ENCODE measurements around the gene ST6GAL2.

ST6GAL2 gene

DNA sequence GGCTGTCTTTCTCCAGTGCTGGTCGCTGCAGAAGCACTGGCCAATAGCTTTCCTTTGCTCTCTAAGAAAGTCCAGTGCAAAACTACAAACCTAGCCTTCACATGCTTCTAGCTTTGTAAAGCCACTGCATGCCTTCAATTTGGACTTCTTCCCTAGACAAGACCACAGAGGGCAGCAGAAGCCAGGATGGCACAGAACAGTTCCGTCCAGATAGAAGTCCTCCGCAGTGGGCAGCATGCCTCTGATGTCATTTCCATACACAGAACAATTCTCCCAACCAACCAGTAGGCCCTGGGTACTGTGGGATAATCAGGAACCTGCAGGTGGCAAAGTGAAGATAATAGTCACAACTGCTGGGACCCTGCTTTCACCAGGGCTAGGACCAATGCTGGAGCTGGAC, 3.3 kb downstream of the ST6GAL2 start:
- H3K27ac ChIP-seq (ENCODE audit: insufficient read depth in 1 of 2, low read depth in 1 of 2, low read length in 2 of 2, poor library complexity in 1 of 2, severe bottlenecking in 2 of 2), result no peak overlapping the region
- H3K36me3 ChIP-seq (ENCODE audit: control insufficient read depth in 4 of 4, insufficient read depth in 4 of 4, low read length in 3 of 4), result no peaks in the 10 kb centered on the region
- no peaks in the 10 kb centered on the region for H3K9me3 ChIP-seq (ENCODE audit: control extremely low read depth in 1 of 5, control insufficient read depth in 4 of 5, insufficient read depth in 2 of 5, low read depth in 1 of 5, low read length in 4 of 5)
- H3K27me3 ChIP-seq (replicated peaks in 2 of 5; ENCODE audit: control insufficient read depth in 4 of 5, insufficient read depth in 5 of 5, low read length in 4 of 5), result peaks cover 0 to 24% (median 4%) of the 10 kb centered on the region in 5 experiments
- peaks cover 2 to 28% (median 19%) of the 10 kb centered on the region in 4 experiments for H3K4me1 ChIP-seq (ENCODE audit: control extremely low read depth in 1 of 4, control insufficient read depth in 4 of 4, insufficient read depth in 4 of 4, low read length in 3 of 4)
- ChIA-PET POLR2A (interaction anchor here (0.5 kb wide), 1 partner anchor 245 kb away, joined by 4 read pairs; no protein-coding TSS in a partner anchor), CTCF (interaction anchor here (1.0 to 1.3 kb wide), 2 partner anchors 13 to 18 kb away, joined by 3 read pairs; no protein-coding TSS in a partner anchor)
- 76% methylated on average over 2 of the region's 3 CpGs for WGBS (ENCODE audit: insufficient coverage)
- peak; percentile 40 to 59 (median 50) for DNase-seq
- peak overlapping the region in 1 of 7 experiments; percentile 37 for H3K4me3 ChIP-seq (ENCODE audit: control insufficient read depth in 1 of 7, extremely low read depth in 1 of 7, insufficient read depth in 4 of 7, low read depth in 2 of 7, low read length in 6 of 7)

DNA sequence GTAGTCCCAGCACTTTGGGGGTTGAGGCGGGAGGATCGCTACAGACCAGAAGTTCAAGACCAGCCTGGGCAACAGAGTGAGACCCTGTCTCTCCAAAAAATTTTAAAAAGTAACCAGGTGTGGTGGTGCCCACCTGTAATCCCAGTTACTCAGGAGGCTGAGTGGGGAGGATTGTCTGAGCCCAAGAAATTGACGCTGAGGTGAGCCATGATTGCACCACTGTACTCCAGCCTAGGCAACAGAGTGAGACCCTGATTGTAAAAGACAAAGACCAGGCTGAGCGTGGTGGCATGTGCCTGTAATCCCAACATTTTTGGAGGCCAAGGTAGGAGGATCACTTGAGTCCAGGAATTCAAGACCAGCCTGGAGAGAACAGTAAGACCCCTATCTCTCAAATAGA, 7.8 kb downstream of the ST6GAL2 start:
- Histone ChIP-seq H3K27ac (ENCODE audit: insufficient read depth in 1 of 2, low read depth in 1 of 2, low read length in 2 of 2, poor library complexity in 1 of 2, severe bottlenecking in 2 of 2) (no peak overlapping the region), H3K36me3 (ENCODE audit: control insufficient read depth in 4 of 4, insufficient read depth in 4 of 4, low read length in 3 of 4) (no peaks in the 10 kb centered on the region), H3K4me1 (ENCODE audit: control extremely low read depth in 1 of 4, control insufficient read depth in 4 of 4, insufficient read depth in 4 of 4, low read length in 3 of 4) (peaks cover 0 to 14% (median 3%) of the 10 kb centered on the region in 4 experiments), H3K4me3 (ENCODE audit: control insufficient read depth in 1 of 7, extremely low read depth in 1 of 7, insufficient read depth in 4 of 7, low read depth in 2 of 7, low read length in 6 of 7) (no peak overlapping the region), H3K9me3 (ENCODE audit: control extremely low read depth in 1 of 5, control insufficient read depth in 4 of 5, insufficient read depth in 2 of 5, low read depth in 1 of 5, low read length in 4 of 5) (no peaks in the 10 kb centered on the region), H3K27me3 (replicated peaks in 2 of 5; ENCODE audit: control insufficient read depth in 4 of 5, insufficient read depth in 5 of 5, low read length in 4 of 5) (peaks cover 0 to 7% (median 0%) of the 10 kb centered on the region in 5 experiments)
- CTCF ChIA-PET, result no interaction called here
- DNase-seq, result no peak
- WGBS (ENCODE audit: insufficient coverage), result 100% methylated on average over 1 of the region's 4 CpGs
- POLR2A ChIA-PET, result no interaction called here

DNA sequence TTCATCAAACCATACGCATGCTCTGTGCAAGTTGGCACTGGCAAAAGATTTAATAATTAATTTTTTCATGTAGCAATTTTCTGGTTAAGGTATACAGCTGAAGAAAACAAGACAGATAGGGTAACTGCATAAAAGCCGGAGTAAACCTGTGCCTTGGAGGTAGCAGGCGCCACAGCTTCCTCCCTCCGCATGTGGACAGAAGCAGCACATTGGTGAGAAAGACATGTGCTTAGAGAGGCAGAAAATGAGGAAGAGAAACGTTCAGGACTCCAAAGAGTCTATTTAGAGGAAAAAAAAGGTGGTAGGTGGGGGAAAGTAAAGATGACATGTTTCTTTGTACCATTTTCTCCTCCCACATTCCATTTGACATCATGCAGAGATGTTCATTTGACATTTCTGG, 9.3 kb downstream of the ST6GAL2 start:
- Histone ChIP-seq H3K4me3 (ENCODE audit: control insufficient read depth in 1 of 7, extremely low read depth in 1 of 7, insufficient read depth in 4 of 7, low read depth in 2 of 7, low read length in 6 of 7) (no peak overlapping the region), H3K36me3 (ENCODE audit: control insufficient read depth in 4 of 4, insufficient read depth in 4 of 4, low read length in 3 of 4) (no peaks in the 10 kb centered on the region), H3K4me1 (ENCODE audit: control extremely low read depth in 1 of 4, control insufficient read depth in 4 of 4, insufficient read depth in 4 of 4, low read length in 3 of 4) (peaks cover 0 to 7% (median 3%) of the 10 kb centered on the region in 4 experiments), H3K9me3 (ENCODE audit: control extremely low read depth in 1 of 5, control insufficient read depth in 4 of 5, insufficient read depth in 2 of 5, low read depth in 1 of 5, low read length in 4 of 5) (no peaks in the 10 kb centered on the region), H3K27me3 (replicated peaks in 2 of 5; ENCODE audit: control insufficient read depth in 4 of 5, insufficient read depth in 5 of 5, low read length in 4 of 5) (no peaks in the 10 kb centered on the region), H3K27ac (ENCODE audit: insufficient read depth in 1 of 2, low read depth in 1 of 2, low read length in 2 of 2, poor library complexity in 1 of 2, severe bottlenecking in 2 of 2) (no peak overlapping the region)
- ChIA-PET CTCF (interaction anchor here (1.0 kb wide), 1 partner anchor 10 kb away, joined by 3 read pairs; no protein-coding TSS in a partner anchor), POLR2A (no interaction called here)
- peak; percentile 53 to 89 (median 81) for DNase-seq
- 0% methylated on average over 3 of the region's 5 CpGs for WGBS (ENCODE audit: insufficient coverage)

DNA sequence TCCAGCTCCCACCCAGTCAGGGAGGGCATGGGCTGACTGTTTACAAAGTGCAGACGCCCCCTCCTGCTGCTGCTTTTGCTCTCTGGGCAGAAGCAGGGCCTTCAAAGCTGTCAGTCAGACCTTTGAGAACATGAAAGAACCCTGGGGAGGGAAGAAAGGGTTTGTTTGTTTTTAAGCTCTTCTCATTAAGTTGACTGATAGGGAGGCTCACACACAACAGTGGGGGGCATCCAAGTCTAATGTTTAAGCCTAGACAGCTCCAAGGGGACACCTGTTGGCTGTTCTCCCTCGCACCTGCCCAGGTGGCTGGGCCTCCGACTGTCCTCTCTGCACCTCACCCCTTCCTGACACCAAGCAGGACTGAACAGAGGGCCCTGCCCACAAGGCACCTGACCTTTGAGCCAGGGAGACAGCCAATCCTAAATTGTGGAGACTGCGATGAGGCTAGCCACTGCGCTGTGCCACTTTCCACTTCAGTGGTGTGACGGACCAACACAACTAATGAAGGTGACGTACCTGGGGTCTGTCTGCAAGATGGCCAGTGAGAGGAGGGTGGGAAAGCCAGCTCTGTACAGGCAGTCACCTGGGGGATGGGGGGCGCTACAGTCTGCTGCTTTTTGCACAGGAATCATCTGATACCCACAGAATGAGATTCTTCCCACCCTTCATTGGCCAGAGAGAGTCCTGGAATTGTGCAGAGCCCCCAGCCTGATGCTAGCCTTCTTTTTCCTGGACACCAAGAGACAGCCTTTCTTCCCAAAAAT, 16.3 kb downstream of the ST6GAL2 start:
- ChIA-PET POLR2A (no interaction called here), CTCF (interaction anchor here (1.0 to 1.3 kb wide), 3 partner anchors 36 to 263 kb away, joined by 3 to 4 read pairs (median 4); no protein-coding TSS in a partner anchor)
- H3K4me1 ChIP-seq (ENCODE audit: control extremely low read depth in 1 of 4, control insufficient read depth in 4 of 4, insufficient read depth in 4 of 4, low read length in 3 of 4), result peaks cover 0 to 6% (median 1%) of the 10 kb centered on the region in 4 experiments
- no peaks in the 10 kb centered on the region for H3K9me3 ChIP-seq (ENCODE audit: control extremely low read depth in 1 of 5, control insufficient read depth in 4 of 5, insufficient read depth in 2 of 5, low read depth in 1 of 5, low read length in 4 of 5)
- no peaks in the 10 kb centered on the region for H3K27me3 ChIP-seq (replicated peaks in 2 of 5; ENCODE audit: control insufficient read depth in 4 of 5, insufficient read depth in 5 of 5, low read length in 4 of 5)
- H3K36me3 ChIP-seq (ENCODE audit: control insufficient read depth in 4 of 4, insufficient read depth in 4 of 4, low read length in 3 of 4), result no peaks in the 10 kb centered on the region
- DNase-seq, result no peak
- no peak overlapping the region for H3K27ac ChIP-seq (ENCODE audit: insufficient read depth in 1 of 2, low read depth in 1 of 2, low read length in 2 of 2, poor library complexity in 1 of 2, severe bottlenecking in 2 of 2)
- WGBS (ENCODE audit: insufficient coverage), result 95% methylated on average over 4 of the region's 8 CpGs
- no peak overlapping the region for H3K4me3 ChIP-seq (ENCODE audit: control insufficient read depth in 1 of 7, extremely low read depth in 1 of 7, insufficient read depth in 4 of 7, low read depth in 2 of 7, low read length in 6 of 7)

DNA sequence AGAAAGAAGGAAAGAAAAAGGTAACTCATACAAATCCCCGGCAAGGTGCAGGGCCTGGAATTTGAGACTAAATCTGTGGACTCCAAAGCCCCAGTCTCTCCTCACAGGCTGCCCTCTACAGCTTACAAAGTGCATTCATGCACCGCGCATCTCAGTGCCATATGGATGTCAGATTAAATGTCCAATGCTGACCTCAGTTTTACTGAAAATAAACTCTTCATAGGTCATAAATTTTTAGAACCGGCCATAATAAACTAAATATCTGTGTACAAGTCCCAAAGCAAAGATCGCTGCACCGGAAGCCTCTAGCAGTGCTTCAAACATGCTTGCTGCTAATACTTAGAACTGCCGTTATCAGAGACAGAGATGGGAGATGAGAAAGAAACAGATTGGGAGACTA, 17.7 kb downstream of the ST6GAL2 start:
- DNase-seq, result no peak
- no peak overlapping the region for H3K27ac ChIP-seq (ENCODE audit: insufficient read depth in 1 of 2, low read depth in 1 of 2, low read length in 2 of 2, poor library complexity in 1 of 2, severe bottlenecking in 2 of 2)
- CTCF ChIA-PET, result no interaction called here
- no peaks in the 10 kb centered on the region for H3K9me3 ChIP-seq (ENCODE audit: control extremely low read depth in 1 of 5, control insufficient read depth in 4 of 5, insufficient read depth in 2 of 5, low read depth in 1 of 5, low read length in 4 of 5)
- peaks cover 0 to 5% (median 0%) of the 10 kb centered on the region in 4 experiments for H3K4me1 ChIP-seq (ENCODE audit: control extremely low read depth in 1 of 4, control insufficient read depth in 4 of 4, insufficient read depth in 4 of 4, low read length in 3 of 4)
- no peaks in the 10 kb centered on the region for H3K27me3 ChIP-seq (replicated peaks in 2 of 5; ENCODE audit: control insufficient read depth in 4 of 5, insufficient read depth in 5 of 5, low read length in 4 of 5)
- POLR2A ChIA-PET, result no interaction called here
- H3K36me3 ChIP-seq (ENCODE audit: control insufficient read depth in 4 of 4, insufficient read depth in 4 of 4, low read length in 3 of 4), result no peaks in the 10 kb centered on the region
- no peak overlapping the region for H3K4me3 ChIP-seq (ENCODE audit: control insufficient read depth in 1 of 7, extremely low read depth in 1 of 7, insufficient read depth in 4 of 7, low read depth in 2 of 7, low read length in 6 of 7)
- 100% methylated on average over 4 of the region's 7 CpGs for WGBS (ENCODE audit: insufficient coverage)

DNA sequence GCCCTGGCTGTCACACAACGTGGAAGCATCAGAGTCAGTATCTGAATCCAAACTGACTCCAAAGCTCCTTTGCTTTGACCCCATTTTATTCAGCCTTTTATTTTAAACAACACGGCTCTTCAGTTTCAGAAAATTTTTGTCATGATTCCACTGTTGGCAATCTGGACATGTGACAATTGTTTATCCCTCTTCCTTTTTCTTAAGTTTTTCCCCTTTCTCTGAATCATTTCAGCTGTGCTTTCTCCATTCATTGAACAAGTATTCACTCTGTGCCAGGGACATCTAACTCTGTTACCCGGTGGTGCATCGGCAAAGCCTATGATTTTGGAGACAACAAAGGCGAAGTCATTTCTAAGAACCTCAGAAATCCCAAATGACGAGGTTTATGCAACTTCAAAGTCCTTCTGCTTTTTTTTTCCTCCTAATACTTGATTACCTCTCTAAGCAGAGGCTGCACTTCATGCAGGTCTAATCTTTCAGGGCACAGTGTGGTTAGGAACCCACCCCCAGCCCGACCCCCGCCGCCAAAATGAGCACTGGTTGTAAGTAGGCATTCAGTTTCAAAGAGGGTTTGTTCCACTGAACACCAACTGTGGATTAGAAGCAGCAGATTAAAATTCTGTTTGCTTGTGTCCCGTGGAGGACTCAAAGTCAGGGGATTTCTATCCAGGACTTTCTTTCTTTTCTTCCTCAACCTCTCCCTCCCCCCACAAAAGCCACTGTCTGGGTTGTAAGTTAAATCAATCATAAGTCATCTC, 18.6 kb downstream of the ST6GAL2 start:
- ChIA-PET POLR2A (no interaction called here), CTCF (interaction anchor here (1.1 kb wide), 2 partner anchors 8 to 10 kb away, joined by 3 read pairs; no protein-coding TSS in a partner anchor)
- DNase-seq, result peak in 1 of 3 donors; percentile 31
- H3K9me3 ChIP-seq (ENCODE audit: control extremely low read depth in 1 of 5, control insufficient read depth in 4 of 5, insufficient read depth in 2 of 5, low read depth in 1 of 5, low read length in 4 of 5), result no peaks in the 10 kb centered on the region
- 77% methylated on average over 8 of the region's 10 CpGs for WGBS (ENCODE audit: insufficient coverage)
- no peak overlapping the region for H3K4me3 ChIP-seq (ENCODE audit: control insufficient read depth in 1 of 7, extremely low read depth in 1 of 7, insufficient read depth in 4 of 7, low read depth in 2 of 7, low read length in 6 of 7)
- no peaks in the 10 kb centered on the region for H3K36me3 ChIP-seq (ENCODE audit: control insufficient read depth in 4 of 4, insufficient read depth in 4 of 4, low read length in 3 of 4)
- H3K27ac ChIP-seq (ENCODE audit: insufficient read depth in 1 of 2, low read depth in 1 of 2, low read length in 2 of 2, poor library complexity in 1 of 2, severe bottlenecking in 2 of 2), result no peak overlapping the region
- no peaks in the 10 kb centered on the region for H3K27me3 ChIP-seq (replicated peaks in 2 of 5; ENCODE audit: control insufficient read depth in 4 of 5, insufficient read depth in 5 of 5, low read length in 4 of 5)
- peaks cover 0 to 7% (median 0%) of the 10 kb centered on the region in 4 experiments for H3K4me1 ChIP-seq (ENCODE audit: control extremely low read depth in 1 of 4, control insufficient read depth in 4 of 4, insufficient read depth in 4 of 4, low read length in 3 of 4)

DNA sequence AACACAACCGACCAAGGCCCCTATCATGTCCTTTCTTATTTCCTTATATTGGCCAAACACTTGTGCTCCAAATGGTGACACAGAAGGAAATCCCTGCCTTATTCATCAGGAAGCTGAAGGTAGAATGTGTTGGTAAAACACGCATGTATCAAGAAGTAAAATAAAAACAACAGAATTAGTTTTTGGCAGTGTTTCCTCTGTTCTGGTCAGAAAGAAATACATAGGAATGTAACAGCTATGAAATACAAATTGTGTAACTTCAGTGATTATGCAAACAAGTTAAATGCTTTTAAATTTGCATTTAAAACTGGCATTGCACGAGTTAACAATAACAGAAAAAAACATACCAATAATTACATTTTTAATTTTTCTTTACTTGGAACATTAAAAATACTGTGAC, 19.3 kb downstream of the ST6GAL2 start:
- 100% methylated on average over 1 of the region's 3 CpGs for WGBS (ENCODE audit: insufficient coverage)
- no peak overlapping the region for H3K4me3 ChIP-seq (ENCODE audit: control insufficient read depth in 1 of 7, extremely low read depth in 1 of 7, insufficient read depth in 4 of 7, low read depth in 2 of 7, low read length in 6 of 7)
- no peaks in the 10 kb centered on the region for H3K9me3 ChIP-seq (ENCODE audit: control extremely low read depth in 1 of 5, control insufficient read depth in 4 of 5, insufficient read depth in 2 of 5, low read depth in 1 of 5, low read length in 4 of 5)
- H3K36me3 ChIP-seq (ENCODE audit: control insufficient read depth in 4 of 4, insufficient read depth in 4 of 4, low read length in 3 of 4), result no peaks in the 10 kb centered on the region
- ChIA-PET CTCF (interaction anchor here (1.1 kb wide), 2 partner anchors 9 to 11 kb away, joined by 3 read pairs; no protein-coding TSS in a partner anchor), POLR2A (no interaction called here)
- no peaks in the 10 kb centered on the region for H3K27me3 ChIP-seq (replicated peaks in 2 of 5; ENCODE audit: control insufficient read depth in 4 of 5, insufficient read depth in 5 of 5, low read length in 4 of 5)
- no peak for DNase-seq
- H3K27ac ChIP-seq (ENCODE audit: insufficient read depth in 1 of 2, low read depth in 1 of 2, low read length in 2 of 2, poor library complexity in 1 of 2, severe bottlenecking in 2 of 2), result no peak overlapping the region
- peaks cover 0 to 7% (median 0%) of the 10 kb centered on the region in 4 experiments for H3K4me1 ChIP-seq (ENCODE audit: control extremely low read depth in 1 of 4, control insufficient read depth in 4 of 4, insufficient read depth in 4 of 4, low read length in 3 of 4)
